ENCODE results near the gene GRAMD1B.

- TF ChIP-seq CTCF (conservative IDR thresholded peaks at IDR 0.05; ENCODE audit: low read length) (no peak), EZH2phosphoT487 (IDR thresholded peaks at IDR 0.05; ENCODE audit: borderline replicate concordance) (no peak)
These were observed 223.9 kb downstream of the GRAMD1B start for GRCh38 chr11:123653827-123654565.

All from Loucy (cell line).